ENCODE data around the gene GFAP. TPM values are rescaled to one million over a fixed set of nuclear protein-coding genes. Genes with fewer than 3 reads are reported as not detected.
"Not testable (repeated sequence)": the region's sequence is repeated elsewhere in the genome, so short reads cannot be mapped to it uniquely, and the experiment has no call there.

Gene GFAP
- total RNA-seq, 4 donors from 2014 or later = 0.25 TPM; not detected in 3

- intact Hi-C loops (cut with DNase I; ENCODE audit: low total_unique reads) = no loop called here
- no peak for TF ChIP-seq POLR2A (IDR thresholded peaks at IDR 0.05)
- no peak for TF ChIP-seq CTCF (IDR thresholded peaks at IDR 0.05)
- WGBS, 2 donors = 69 to 75% methylated on average over 8 of the region's 8 CpGs
- H3K4me3 ChIP-seq (ENCODE audit: low read depth, poor library complexity, severe bottlenecking) = no peak overlapping the region
- DNase-seq (ENCODE audit: low spot score in 2 of 2) = no peak
Measured at GRCh38 chr17:44955674-44956425, 40.5 kb upstream of the GFAP start.

- WGBS, 2 donors = 76 to 78% methylated on average over 6 of the region's 6 CpGs
- intact Hi-C loops (cut with DNase I; ENCODE audit: low total_unique reads) = no loop called here
- DNase-seq (ENCODE audit: low spot score in 2 of 2) = no peak
- no peak overlapping the region for H3K4me3 ChIP-seq (ENCODE audit: low read depth, poor library complexity, severe bottlenecking)
- TF ChIP-seq POLR2A (IDR thresholded peaks at IDR 0.05) (no peak), CTCF (IDR thresholded peaks at IDR 0.05) (no peak)
Measured at GRCh38 chr17:44952946-44953475, 37.7 kb upstream of the GFAP start.

- no peak for DNase-seq (ENCODE audit: low spot score in 2 of 2)
- intact Hi-C loops (cut with DNase I; ENCODE audit: low total_unique reads) = no loop called here
- no peak for TF ChIP-seq CTCF (IDR thresholded peaks at IDR 0.05)
- no peak for TF ChIP-seq POLR2A (IDR thresholded peaks at IDR 0.05)
- WGBS, 2 donors = 54 to 57% methylated on average over 7 of the region's 7 CpGs
- H3K4me3 ChIP-seq (ENCODE audit: low read depth, poor library complexity, severe bottlenecking) = peak overlapping the region; percentile 26
Measured at GRCh38 chr17:44948315-44948795, 33.1 kb upstream of the GFAP start.

- intact Hi-C loops (cut with DNase I; ENCODE audit: low total_unique reads) = no loop called here
- H3K4me3 ChIP-seq (ENCODE audit: low read depth, poor library complexity, severe bottlenecking) = peak within 1 kb of the TSS; percentile 32
- 4 to 5% methylated on average over 23 to 26 of the region's 62 CpGs for WGBS, 2 donors
- DNase-seq (ENCODE audit: low spot score in 2 of 2) = peak; percentile 89 to 97
- no peak for TF ChIP-seq POLR2A (IDR thresholded peaks at IDR 0.05)
- TF ChIP-seq CTCF (IDR thresholded peaks at IDR 0.05) = no peak
Measured at GRCh38 chr17:44947461-44948314, 32.4 kb upstream of the GFAP start, which contains the start of gene KIF18B. KIF18B (minus strand) TSS chr17:44947773; CDS start chr17:44936344, 11,429 bp downstream.

- WGBS, 2 donors = 88 to 93% methylated on average over 10 of the region's 10 CpGs
- H3K4me3 ChIP-seq (ENCODE audit: low read depth, poor library complexity, severe bottlenecking); intact Hi-C loops (cut with DNase I; ENCODE audit: low total_unique reads); DNase-seq (ENCODE audit: low spot score in 2 of 2): not testable (repeated sequence)
Measured at GRCh38 chr17:44945652-44946051, 30.4 kb upstream of the GFAP start.

GRCh38 chr17:44942456-44942855 is 27.2 kb upstream of the GFAP start:
- 78 to 83% methylated on average over 4 of the region's 4 CpGs for WGBS, 2 donors
- intact Hi-C loops (cut with DNase I; ENCODE audit: low total_unique reads) = no loop called here
- no peak for DNase-seq (ENCODE audit: low spot score in 2 of 2)
- H3K4me3 ChIP-seq (ENCODE audit: low read depth, poor library complexity, severe bottlenecking) = no peak overlapping the region
- no peak for TF ChIP-seq CTCF (IDR thresholded peaks at IDR 0.05)
- TF ChIP-seq POLR2A (IDR thresholded peaks at IDR 0.05) = no peak
